Activated CD4-positive, alpha-beta T cell treated with anti-CD3 and anti-CD28 coated beads, Interleukin-2, amount 50 U/mL, for 1 hour (primary cell): ENCODE results near the gene RIOX2.
"Not testable (repeated sequence)": the region's sequence is repeated elsewhere in the genome, so short reads cannot be mapped to it uniquely, and the experiment has no call there.

Source experiments
- DNase-seq: peaks from one replicate; pipeline ENCODE4 v3.0.0-alpha.2; 2020

Gene RIOX2

DNA sequence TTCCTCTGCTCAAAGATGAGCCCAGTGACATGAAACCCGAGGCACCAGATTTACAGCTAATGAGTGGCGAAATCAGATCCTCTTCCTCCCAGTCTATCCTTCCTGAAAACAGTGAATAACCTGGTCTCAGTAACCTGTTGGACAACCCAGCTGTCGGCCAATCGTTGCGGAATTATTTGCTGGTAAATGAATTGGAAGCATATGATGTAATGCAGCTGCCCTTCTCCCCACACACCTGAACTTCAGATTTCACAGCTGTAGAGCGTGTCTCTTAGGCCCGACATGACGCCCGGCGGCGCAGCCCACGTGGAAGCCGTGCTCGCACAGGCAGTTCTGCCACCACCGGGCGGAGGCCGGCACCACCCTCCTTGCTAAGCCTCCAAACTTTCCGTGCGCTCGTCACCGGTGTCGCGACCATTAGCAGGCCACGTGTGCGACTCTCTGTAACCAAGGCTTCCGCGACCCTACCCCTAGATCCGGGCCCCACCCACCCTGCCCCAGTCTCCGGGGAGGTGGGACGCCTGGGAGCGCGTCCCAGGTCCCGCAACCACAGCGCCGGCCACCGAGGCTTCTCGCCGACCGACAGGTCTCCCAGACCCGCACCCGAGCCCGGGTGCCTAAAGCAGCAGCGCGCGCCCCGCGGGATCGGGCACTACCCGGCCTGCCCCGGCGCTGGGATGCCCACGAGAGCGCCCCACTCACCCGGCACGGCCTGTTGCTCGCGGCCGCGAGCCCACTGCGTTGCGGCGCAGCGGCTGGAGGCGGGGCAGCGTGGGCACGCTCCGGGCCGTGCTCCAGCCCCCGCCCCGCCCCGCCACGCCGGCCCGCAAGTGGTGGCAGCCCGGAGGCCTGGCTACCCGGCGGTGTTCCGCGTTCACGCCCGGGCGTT, at the start of gene RIOX2:
RIOX2 (minus strand) TSS at position 753 of the 889 bp plus-strand sequence. CDS start 4,838 bp downstream, outside the sequence.
- peak; percentile 77 for DNase-seq

- no peak for DNase-seq
Measured at GRCh38 chr3:98020412-98020811, 48.2 kb upstream of the RIOX2 start.

GRCh38 chr3:98018301-98018700, 46.1 kb upstream of the RIOX2 start:
- no peak for DNase-seq

DNA sequence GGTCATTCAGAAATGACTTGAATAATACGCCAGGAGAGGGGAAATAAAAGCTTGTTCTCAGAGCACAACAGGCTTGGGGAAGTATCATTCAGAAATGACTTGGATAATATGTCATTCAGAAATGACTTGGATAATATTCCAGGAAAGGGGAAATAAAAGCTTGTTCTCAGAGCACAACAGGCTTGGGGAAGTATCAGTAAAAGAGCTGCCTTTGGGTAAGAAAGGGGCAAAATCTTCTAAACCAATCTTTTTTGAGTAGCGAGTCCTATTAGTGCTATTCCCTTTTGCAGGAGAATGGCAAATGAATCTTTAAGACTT, 42.0 kb upstream of the RIOX2 start:
- DNase-seq, result no peak

GRCh38 chr3:98013411-98014267, 41.4 kb upstream of the RIOX2 start:
- DNase-seq, result no peak

DNA sequence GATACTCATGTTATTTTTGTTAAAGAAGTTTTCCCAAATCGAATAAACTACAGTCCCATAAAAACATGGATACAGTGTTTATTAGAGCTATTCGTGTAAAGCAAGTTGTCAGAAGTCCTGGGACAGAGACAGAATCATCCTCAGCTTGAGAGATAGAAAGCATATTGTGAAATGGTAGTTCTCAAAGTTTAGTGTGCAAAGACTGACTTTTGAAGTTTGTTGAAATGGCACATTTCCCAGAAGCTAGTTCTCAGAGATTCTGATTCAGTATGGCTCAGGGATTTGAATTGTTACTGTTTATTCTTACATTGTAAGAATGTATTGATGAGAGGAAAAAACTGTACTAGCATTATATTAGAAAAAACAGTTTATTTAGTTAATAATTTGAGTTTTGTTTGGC, 40.7 kb upstream of the RIOX2 start:
- no peak for DNase-seq

- DNase-seq, result not testable (repeated sequence)
Measured at GRCh38 chr3:98010883-98011449, 38.7 kb upstream of the RIOX2 start.

DNA sequence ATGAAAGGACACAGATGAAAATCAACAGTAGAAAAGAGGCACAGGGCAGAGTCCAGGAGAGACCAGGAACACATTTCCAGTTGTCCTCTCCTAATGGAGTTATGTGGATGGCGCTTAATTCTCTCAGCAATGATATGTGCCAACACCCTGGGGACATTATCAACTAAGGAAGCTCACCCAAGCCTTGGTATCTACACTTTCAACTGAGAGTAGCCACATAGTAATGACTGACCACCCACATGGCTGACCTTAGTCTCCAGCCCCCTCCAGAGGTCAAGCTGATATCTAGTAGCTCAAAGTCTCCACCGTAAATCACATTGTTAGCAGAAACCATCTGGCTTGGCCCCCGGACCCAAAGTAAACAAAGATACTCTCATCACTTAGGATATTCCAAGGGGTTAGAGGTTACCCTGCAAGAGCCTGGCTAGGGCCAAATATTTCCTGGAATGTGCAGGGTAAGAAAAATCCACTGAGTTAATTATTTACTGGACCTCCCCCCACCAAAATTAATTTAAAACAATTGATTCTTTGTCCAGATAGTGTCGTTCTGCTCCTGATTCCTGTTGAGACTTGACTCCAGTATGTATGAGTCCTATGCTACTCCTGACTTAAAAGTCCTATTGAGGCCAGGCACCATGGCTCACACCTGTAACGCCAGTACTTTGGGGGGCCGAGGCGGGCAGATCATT, 38.1 kb upstream of the RIOX2 start:
- DNase-seq, result no peak

DNA sequence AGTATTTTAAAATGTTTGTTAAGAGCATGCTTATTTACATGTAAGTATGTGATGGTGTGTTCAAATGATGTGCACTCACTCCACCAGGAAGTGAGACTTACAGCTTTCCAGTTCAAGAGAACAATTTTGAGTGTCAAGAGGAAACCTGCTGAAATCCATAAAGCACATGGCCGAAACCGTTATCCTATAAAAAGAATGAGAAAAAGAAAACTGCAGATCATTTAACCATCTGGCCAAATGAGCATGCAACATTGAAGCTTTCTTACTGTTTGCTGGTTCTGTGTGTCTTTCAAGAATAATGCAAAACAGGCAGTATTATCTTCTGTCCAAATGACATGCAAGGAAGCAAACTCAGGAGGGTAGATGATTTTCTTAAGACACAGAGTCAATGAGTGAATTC, 36.6 kb upstream of the RIOX2 start:
- DNase-seq, result no peak

DNA sequence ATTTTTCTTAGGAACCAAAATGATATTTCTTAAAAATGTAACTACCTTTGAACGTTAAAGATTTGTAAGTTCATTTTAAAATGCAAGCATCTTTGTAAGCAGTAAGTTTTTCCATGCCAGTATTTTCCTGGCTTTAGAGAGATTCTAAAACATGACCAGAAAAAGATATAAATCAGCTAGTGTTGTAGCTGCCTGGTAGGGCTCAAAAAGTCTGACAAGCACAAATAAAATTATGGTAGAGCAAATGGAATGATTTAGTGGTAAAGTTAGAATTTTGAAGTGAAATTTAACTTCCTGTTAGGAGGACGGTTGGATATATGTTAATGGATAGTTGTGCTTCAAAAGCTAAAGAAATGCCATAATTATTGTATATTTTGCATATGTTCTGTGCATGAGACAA, 33.2 kb upstream of the RIOX2 start:
- DNase-seq, result no peak

DNA sequence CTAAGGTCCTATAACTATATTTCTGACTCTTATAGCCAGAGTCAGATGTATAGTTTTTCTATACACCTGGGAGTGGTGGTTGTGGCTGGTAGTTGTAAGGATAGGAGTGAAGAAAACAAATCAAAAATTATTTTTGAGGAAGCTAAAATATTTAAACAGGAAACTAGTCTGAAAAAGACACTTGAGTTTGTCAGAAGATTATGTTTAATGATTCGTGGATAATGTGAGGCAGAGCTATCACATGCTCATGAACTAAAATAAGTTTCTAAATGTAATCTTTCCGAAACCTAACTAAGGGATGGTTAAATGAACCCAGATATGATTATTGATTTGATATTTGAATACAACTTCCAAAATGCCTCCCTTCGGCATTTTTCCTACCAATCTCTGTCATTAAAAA, 32.5 kb upstream of the RIOX2 start:
- DNase-seq, result no peak

DNA sequence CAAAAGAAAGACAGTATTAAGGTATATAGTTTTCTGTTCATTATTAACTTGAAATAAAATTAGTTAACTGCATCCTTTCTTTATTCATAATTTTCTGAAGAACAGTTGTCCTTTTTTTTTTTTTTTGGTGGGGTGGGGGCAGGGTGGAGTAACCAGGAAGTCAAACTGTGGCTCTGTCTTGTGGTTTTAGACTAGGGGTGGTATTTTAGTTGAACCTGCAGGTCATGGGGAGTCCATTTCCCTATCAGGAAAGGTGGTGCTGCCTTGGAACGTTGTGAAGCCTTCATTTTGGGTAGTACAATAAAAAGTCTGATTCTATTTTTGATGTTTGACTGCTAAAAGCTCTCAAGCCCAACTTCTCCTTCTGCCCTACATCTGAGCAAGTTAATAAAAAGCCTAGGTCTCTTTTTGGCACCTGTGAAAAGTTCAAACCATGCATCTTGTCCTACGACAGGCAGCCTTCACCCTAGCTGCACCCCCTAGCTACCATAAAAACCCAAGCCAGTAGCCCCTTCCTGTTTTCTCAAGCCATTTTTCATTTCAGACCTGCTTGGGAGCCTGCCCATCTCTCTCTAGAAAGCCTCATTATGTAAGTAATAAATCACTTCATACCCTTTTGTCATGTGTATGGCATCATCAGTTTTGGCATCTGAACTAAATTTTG, 31.2 kb upstream of the RIOX2 start:
- no peak for DNase-seq

DNA sequence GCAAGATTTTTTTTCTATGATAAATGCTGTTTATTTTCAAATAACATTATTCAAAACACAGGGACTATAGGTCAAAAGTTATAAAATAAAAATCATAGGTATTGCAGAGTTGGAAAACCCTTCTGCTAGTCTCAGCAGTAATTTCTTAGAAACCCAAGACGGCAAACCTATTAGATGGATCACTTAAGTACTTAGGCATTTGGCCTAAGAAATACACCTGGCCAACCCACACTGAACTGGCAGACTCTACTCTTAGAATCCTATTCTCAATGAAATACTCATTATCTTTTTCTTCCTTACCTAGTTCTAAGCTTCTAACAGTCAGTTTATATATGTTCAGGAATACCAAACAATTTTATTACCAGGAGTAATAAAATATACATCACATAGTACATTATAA, 30.5 kb upstream of the RIOX2 start:
- DNase-seq, result no peak

DNA sequence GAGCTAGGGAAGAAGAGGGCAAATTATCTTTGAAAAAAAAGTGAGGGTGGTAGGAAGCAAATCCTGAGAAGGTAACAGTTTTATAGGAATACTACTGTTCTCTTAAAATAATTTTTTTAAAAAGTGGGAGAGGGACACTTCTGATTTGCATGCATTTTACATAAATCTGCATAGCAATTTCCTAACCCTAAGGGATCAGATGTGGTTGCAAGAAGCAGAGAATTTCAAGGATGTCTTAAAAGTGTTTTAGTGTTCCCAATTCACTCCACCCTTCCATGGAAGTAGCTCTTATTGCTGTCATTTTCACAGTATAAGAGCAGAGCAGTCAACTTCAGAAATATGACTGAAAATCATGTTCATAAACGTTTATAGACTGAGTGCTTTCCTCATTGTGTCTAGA, 27.8 kb upstream of the RIOX2 start:
- DNase-seq, result no peak

DNA sequence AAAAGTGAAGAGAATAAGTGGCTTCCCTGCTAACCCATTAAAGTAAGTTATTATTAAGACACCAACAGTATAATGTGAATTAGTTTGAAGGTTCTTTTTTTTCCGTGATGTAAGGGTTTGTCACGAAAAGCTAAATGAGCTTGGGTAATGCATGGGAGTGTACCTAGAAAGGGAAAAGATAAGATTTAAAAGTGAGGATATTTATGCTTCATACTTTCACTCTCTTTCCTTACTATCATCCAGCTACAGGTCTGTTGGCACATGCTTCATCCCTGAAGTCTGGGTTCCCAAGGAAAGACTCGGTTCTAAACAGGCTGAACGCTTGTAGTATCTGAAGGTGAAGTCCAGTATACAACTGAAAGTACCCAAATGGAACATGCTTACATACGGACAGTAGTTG, 26.9 kb upstream of the RIOX2 start:
- no peak for DNase-seq

GRCh38 chr3:97996988-97997387, 24.8 kb upstream of the RIOX2 start:
- DNase-seq, result no peak

- DNase-seq, result no peak
Measured at GRCh38 chr3:97994328-97994945, 22.2 kb upstream of the RIOX2 start.

DNA sequence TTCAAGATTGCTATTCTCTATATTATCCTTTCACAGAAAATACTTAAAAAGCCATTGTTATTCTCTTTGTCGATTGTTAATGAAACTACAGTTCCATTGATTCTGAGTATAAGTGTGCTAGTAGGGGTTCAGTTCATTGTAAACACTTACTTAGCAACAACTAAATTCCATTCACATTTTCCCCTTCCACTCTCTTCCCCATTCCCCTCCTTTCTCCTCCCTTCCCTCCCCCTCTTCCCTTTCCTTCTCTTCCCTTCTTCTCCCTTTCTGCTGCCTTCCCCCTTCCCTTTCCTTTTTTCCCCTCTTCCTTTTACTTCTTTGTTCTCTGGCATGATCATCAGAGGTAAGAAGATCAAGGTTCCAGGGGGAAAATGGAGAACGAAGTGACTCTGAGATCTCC, 21.3 kb upstream of the RIOX2 start:
- DNase-seq, result no peak

DNA sequence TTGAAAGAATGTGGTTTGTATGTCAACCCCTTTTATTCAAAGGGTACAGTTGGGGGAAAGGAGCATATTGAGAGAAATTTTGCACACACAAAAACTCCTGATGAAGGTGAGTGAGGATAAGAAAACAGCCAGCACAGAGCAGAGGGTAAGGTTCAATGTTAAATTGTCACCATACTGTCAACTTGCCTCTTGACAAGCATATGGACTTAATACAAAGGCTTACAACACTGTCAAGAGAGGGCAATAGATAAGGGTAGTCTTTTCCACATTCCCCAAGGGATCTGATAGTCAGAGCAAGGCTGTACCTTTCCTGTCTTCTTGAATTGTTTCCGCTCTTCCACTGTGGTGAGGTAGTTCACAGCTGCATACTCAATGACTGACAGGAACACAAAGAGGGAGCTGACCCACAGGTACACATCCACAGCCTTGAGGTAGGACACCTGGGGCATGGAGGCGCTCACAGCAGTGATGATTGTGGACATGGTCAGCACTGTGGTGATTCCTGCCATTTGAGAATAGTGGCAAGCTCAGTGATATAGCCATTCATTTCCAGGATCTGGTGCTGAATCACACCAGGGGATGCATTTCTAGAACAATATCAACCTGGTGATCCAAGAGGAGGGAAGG, 20.4 kb upstream of the RIOX2 start:
- no peak for DNase-seq

DNA sequence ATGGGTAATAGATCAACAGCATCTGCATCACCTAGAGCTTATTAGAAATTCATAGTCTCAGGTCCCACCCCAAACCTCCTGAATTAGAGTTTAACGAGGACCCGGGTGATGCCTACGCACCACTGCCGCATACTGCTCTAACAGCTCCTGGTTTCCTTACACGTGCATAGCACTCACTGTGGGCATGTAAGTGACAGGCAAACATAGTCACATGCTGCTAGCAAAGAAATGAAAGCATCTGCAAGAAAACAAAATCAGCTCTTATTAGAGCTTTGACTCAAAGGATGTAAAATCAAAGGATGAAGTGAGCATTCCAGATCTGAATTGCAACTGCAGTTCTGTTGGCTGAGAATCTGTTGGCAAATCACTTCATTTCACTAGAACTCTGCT, 19.1 kb upstream of the RIOX2 start:
- peak; percentile 8 for DNase-seq

- DNase-seq, result no peak
Measured at GRCh38 chr3:97990624-97991292, 18.5 kb upstream of the RIOX2 start.
